ENCODE results near the gene KRTAP3-2.

The KRTAP3-2 gene

DNA sequence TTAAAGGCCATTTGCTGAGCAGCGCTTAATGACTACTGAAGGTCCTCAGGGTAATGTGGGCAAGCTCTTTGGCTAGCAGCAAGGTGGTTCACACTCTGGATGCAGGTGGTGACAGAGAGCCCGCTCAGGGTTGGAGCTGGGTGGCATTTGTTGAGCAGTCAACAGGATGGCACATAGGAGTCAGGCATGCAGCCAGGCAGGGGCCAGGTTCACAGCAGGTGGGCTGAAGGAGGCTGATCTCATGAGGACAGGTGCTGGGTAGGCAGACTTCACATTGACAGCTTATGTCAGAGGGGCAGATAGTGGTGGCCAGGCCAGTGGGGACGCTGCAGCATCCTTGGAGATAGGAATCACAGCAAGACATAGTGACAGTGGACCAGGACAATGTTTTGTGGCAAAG is 4.7 kb upstream of the KRTAP3-2 start:
- in situ Hi-C loops (cut with HindIII; ENCODE audit: low pct_ligation_motif_present, low sequenced_read_pairs) = no loop called here
- Histone ChIP-seq H3K4me3 (ENCODE audit: low read depth, low read length) (no peak overlapping the region), H3K27ac (no peak overlapping the region), H3K27me3 (replicated peaks) (no peaks in the 10 kb centered on the region), H3K36me3 (replicated peaks) (no peaks in the 10 kb centered on the region)
- TF ChIP-seq, protein P1, sequence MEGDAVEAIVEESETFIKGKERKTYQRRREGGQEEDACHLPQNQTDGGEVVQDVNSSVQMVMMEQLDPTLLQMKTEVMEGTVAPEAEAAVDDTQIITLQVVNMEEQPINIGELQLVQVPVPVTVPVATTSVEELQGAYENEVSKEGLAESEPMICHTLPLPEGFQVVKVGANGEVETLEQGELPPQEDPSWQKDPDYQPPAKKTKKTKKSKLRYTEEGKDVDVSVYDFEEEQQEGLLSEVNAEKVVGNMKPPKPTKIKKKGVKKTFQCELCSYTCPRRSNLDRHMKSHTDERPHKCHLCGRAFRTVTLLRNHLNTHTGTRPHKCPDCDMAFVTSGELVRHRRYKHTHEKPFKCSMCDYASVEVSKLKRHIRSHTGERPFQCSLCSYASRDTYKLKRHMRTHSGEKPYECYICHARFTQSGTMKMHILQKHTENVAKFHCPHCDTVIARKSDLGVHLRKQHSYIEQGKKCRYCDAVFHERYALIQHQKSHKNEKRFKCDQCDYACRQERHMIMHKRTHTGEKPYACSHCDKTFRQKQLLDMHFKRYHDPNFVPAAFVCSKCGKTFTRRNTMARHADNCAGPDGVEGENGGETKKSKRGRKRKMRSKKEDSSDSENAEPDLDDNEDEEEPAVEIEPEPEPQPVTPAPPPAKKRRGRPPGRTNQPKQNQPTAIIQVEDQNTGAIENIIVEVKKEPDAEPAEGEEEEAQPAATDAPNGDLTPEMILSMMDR (IDR thresholded peaks at IDR 0.05; ENCODE audit: low read depth, low read length, missing control alignments) = no peak
- no peak for DNase-seq

DNA sequence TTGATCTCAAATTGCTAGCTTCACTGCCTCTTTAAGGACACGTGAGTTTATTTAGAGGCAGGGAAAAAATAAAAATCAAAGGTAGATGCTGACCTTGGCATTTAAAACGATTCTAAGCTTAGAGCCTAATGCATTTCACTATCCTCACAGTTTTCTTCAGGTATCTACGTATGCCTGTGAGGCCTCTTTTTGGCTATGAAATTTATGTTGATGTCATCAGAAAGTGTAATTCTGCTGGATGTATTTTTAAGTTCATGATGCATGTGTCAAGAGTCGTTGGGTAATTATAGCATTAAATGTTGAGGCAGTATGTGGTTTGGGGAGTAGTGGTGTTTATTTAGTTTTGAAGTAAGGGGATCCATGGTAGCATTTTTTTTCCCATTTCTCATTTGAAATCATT is 4.2 kb upstream of the KRTAP3-2 start:
- no peaks in the 10 kb centered on the region for H3K36me3 ChIP-seq (replicated peaks)
- no peaks in the 10 kb centered on the region for H3K27me3 ChIP-seq (replicated peaks)
- H3K27ac ChIP-seq = no peak overlapping the region
- H3K4me3 ChIP-seq (ENCODE audit: low read depth, low read length) = no peak overlapping the region
- DNase-seq = no peak
- in situ Hi-C loops (cut with HindIII; ENCODE audit: low pct_ligation_motif_present, low sequenced_read_pairs) = no loop called here
- TF ChIP-seq, protein P1 (IDR thresholded peaks at IDR 0.05; ENCODE audit: low read depth, low read length, missing control alignments) = no peak

GRCh38 chr17:41002814-41003213 is 3.1 kb upstream of the KRTAP3-2 start:
- Histone ChIP-seq H3K36me3 (replicated peaks) (no peaks in the 10 kb centered on the region), H3K4me3 (ENCODE audit: low read depth, low read length) (no peak overlapping the region), H3K27ac (no peak overlapping the region), H3K27me3 (replicated peaks) (no peaks in the 10 kb centered on the region)
- no peak for DNase-seq
- TF ChIP-seq, protein P1 (IDR thresholded peaks at IDR 0.05; ENCODE audit: low read depth, low read length, missing control alignments) = no peak
- in situ Hi-C loops (cut with HindIII; ENCODE audit: low pct_ligation_motif_present, low sequenced_read_pairs) = no loop called here

- Histone ChIP-seq H3K27ac (no peak overlapping the region), H3K4me3 (ENCODE audit: low read depth, low read length) (no peak overlapping the region), H3K36me3 (replicated peaks) (no peaks in the 10 kb centered on the region), H3K27me3 (replicated peaks) (no peaks in the 10 kb centered on the region)
- TF ChIP-seq, protein P1 (IDR thresholded peaks at IDR 0.05; ENCODE audit: low read depth, low read length, missing control alignments) = no peak
- no peak for DNase-seq
- in situ Hi-C loops (cut with HindIII; ENCODE audit: low pct_ligation_motif_present, low sequenced_read_pairs) = no loop called here
Observed at GRCh38 chr17:41001795-41002194, 2.1 kb upstream of the KRTAP3-2 start.

GRCh38 chr17:40997361-40997760 is 2.3 kb downstream of the KRTAP3-2 start:
- TF ChIP-seq, protein P1 (IDR thresholded peaks at IDR 0.05; ENCODE audit: low read depth, low read length, missing control alignments) = no peak
- in situ Hi-C loops (cut with HindIII; ENCODE audit: low pct_ligation_motif_present, low sequenced_read_pairs) = no loop called here
- H3K27me3 ChIP-seq (replicated peaks) = no peaks in the 10 kb centered on the region
- no peaks in the 10 kb centered on the region for H3K36me3 ChIP-seq (replicated peaks)
- no peak overlapping the region for H3K4me3 ChIP-seq (ENCODE audit: low read depth, low read length)
- DNase-seq = no peak
- no peak overlapping the region for H3K27ac ChIP-seq

DNA sequence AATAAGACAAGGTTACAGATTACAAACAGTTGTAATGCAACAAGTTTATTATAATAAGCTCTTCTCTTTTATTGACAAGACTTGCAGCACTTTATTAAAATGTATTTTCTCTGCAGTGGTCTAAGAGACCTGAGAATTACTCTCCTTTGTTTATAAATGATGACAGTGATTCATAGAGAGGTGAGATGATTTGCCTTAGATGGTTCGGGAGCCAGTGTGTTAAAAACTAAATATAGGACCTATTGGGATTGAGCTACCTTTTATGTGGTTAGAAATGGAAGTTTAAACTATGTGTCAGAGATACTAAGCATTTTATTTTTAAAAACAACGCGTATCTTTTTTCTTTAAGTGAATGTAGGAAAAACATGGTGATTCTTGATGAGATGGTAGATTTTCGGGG is 2.9 kb downstream of the KRTAP3-2 start:
- Histone ChIP-seq H3K27ac (no peak overlapping the region), H3K4me3 (ENCODE audit: low read depth, low read length) (no peak overlapping the region), H3K36me3 (replicated peaks) (no peaks in the 10 kb centered on the region), H3K27me3 (replicated peaks) (no peaks in the 10 kb centered on the region)
- no peak for DNase-seq
- in situ Hi-C loops (cut with HindIII; ENCODE audit: low pct_ligation_motif_present, low sequenced_read_pairs) = no loop called here
- TF ChIP-seq, protein P1 (IDR thresholded peaks at IDR 0.05; ENCODE audit: low read depth, low read length, missing control alignments) = no peak

All from brain microvascular endothelial cell (primary cell).